ENCODE data around the gene ROR1. TPM values are rescaled to one million over a fixed set of nuclear protein-coding genes. Genes with fewer than 3 reads are reported as not detected.
"Not testable (repeated sequence)": the region's sequence is repeated elsewhere in the genome, so short reads cannot be mapped to it uniquely, and the experiment has no call there.

The ROR1 gene
- total RNA-seq, 2 donors from 2014 or later = 5.7 to 14.7 TPM

- no peak for ATAC-seq
- no peak for DNase-seq
These were observed 413.8 kb downstream of the ROR1 start for GRCh38 chr1:64187646-64188045.

GRCh38 chr1:64192290-64192689 lies 418.5 kb downstream of the ROR1 start:
- no peak for ATAC-seq
- intact Hi-C loops (cut with DNase I) = no loop called here
- no peak for DNase-seq

More at GRCh38 chr1:64187646-64188045, 413.8 kb downstream of the ROR1 start:
- intact Hi-C loops (cut with DNase I) = no loop called here

DNA sequence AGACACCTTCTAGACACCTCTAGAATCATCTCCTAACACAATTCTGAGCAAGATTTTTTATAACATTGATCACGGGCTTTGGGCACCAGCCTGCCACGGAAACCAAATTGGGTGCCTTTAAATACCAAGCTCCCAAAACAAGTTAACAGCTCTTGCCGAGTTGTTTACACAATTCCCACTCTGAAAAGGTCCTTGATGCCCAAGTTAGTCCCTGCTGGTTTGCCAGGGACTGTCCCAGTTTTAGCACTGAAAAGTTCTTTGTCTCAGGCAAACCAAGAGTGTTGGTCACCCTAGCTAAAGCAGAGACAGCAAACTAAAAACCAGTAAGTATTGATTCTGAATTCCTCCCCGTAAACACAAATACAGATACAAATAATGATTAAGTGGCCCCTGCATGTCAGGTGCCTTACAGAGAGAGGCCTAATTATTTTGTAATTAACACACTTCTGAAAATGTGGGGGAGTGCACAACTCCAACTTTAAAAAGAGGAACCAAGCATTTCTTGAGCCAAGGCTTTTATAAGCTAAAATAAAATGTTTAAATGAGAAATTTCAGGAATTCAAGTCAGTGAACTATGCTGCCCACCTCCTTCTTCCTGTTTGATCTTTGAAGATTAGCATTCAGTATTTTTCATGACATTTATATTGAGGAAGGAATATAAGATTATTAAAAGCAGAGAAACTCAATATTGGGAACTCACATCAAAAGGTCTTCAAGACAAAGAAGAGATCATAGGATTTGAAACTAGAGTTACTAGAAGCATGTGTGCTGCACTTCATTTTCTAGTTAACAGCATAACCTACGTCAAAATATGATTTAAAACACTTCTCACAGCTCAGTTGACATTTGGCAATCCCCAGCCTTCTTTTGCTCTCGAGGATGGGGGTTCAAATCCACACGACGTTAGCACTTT lies 420.6 kb downstream of the ROR1 start:
- intact Hi-C loops (cut with DNase I) = no loop called here
- DNase-seq = no peak
- ATAC-seq = no peak

- intact Hi-C loops (cut with DNase I) = no loop called here
- no peak for DNase-seq
- no peak for ATAC-seq
These were observed 421.2 kb downstream of the ROR1 start for GRCh38 chr1:64195081-64195395.

GRCh38 chr1:64196074-64196870 lies 422.5 kb downstream of the ROR1 start:
- ATAC-seq (peak; percentile 49 to 76), DNase-seq (no peak)
- intact Hi-C loops (cut with DNase I) = no loop called here

- ATAC-seq = no peak
- intact Hi-C loops (cut with DNase I) = no loop called here
- no peak for DNase-seq
These were observed 423.3 kb downstream of the ROR1 start for GRCh38 chr1:64197076-64197475.

GRCh38 chr1:64199154-64199553 lies 425.3 kb downstream of the ROR1 start:
- DNase-seq (no peak), ATAC-seq (no peak)
- intact Hi-C loops (cut with DNase I) = no loop called here

DNA sequence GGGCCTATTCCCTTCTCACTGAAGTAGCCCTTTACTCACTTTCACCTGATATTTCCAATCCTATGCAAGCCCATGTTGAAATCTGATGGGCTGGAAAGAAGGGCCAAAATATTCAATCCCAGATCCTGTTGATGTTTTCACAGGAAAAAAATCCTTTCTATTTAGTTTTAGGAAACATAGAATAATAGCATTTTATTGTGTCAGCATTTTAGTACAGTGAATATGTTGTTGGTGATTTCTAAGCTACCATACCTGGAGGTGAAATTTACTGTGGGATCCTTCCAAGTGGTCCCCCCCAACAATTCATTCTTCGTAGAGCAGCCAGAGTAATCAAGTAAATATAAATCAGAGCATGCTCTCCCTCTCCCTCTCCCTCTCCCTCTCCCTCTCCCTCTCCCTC lies 426.2 kb downstream of the ROR1 start:
- intact Hi-C loops (cut with DNase I) = no loop called here
- ATAC-seq (no peak), DNase-seq (no peak)

- intact Hi-C loops (cut with DNase I) = no loop called here
- ATAC-seq = no peak
- DNase-seq = no peak
These were observed 429.6 kb downstream of the ROR1 start, which contains the start of gene UBE2U for GRCh38 chr1:64203420-64203819. TSS of gene UBE2U (plus strand) at chr1:64203623. CDS start at chr1:64204051, 428 bp downstream.

GRCh38 chr1:64209221-64209620 lies 435.4 kb downstream of the ROR1 start:
- intact Hi-C loops (cut with DNase I) = no loop called here

DNA sequence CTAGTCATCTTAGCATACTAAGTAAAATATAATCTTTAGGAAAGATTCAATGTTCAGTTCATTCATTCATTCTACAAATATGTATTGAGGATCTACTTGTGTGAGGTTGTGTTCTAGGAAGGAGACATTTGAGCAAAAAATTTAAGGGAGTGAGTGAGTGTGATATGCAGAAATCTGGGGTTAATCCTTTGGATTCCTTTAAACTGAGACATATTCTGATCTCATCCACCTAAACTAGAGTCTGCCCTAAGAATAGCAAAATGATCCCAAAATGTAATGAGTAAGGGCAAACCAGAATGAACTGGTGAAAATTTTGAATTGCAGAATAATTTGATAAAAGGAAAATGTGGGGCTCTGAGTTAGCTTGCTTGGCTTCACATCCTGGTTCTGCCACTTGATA lies 438.2 kb downstream of the ROR1 start:
- intact Hi-C loops (cut with DNase I) = no loop called here
- ATAC-seq (peak in 1 of 2 donors; percentile 78), DNase-seq (no peak)

More at GRCh38 chr1:64209221-64209620, 435.4 kb downstream of the ROR1 start:
- DNase-seq (no peak), ATAC-seq (no peak)

GRCh38 chr1:64215576-64215975 lies 441.8 kb downstream of the ROR1 start:
- ATAC-seq = no peak
- DNase-seq = no peak
- intact Hi-C loops (cut with DNase I) = no loop called here

DNA sequence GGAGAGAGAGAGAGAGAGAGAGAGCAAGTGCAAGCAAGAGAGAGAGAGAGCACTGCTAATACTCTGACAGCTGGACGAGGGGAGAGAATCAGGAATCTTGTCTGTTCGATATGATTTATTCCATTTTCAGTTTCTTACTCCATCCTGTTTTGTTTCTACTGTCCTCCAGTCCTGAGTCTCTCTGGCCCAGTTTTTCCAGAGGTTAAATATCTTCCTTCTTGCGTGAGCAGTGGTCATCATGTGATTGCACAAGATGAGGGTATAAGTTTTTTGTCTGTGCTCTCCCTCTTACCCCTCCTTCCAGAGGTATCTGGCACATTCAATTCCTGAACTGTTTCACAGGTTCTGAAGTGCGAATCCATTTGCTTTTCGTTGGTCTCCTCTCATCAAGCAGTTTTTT lies 446.4 kb downstream of the ROR1 start:
- DNase-seq (no peak), ATAC-seq (peak in 1 of 2 donors; percentile 70)
- intact Hi-C loops (cut with DNase I) = no loop called here

- intact Hi-C loops (cut with DNase I) = no loop called here
- no peak for DNase-seq
- peak in 1 of 2 donors; percentile 81 for ATAC-seq
These were observed 449.7 kb downstream of the ROR1 start for GRCh38 chr1:64223329-64224151.

- DNase-seq; intact Hi-C loops (cut with DNase I); ATAC-seq: not testable (repeated sequence)
These were observed 450.4 kb downstream of the ROR1 start for GRCh38 chr1:64224236-64224635.

- intact Hi-C loops (cut with DNase I) = no loop called here
- ATAC-seq (no peak), DNase-seq (no peak)
These were observed 454.5 kb downstream of the ROR1 start for GRCh38 chr1:64228167-64228957.

- intact Hi-C loops (cut with DNase I) = no loop called here
- ATAC-seq (peak; percentile 77 to 84), DNase-seq (no peak)
These were observed 455.5 kb downstream of the ROR1 start for GRCh38 chr1:64229307-64229706.
